ENCODE data around the gene WDR48. TPM values are rescaled to one million over a fixed set of nuclear protein-coding genes. Genes with fewer than 3 reads are reported as not detected.

WDR48 gene
- polyA plus RNA-seq, 1 donor from 2014 or later: 111 TPM

DNA sequence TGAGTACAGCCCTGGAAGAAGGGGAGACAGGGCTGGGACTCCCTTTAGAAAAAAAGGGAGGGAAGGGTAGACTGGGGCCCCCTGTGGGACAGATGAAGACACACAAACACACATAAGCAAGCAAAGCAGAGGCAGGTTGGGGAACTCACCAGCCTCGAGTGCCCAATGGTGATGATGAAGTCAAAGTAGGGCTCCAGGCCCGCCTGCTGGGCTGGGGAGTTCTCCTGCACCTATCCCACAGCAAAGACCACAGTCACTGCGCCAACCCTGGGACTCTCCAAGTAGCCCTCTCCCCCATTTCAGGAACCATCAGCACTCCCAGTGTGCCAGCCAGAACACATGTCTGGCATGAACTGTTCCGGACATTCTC lies 51.5 kb downstream of the WDR48 start:
- no peak overlapping the region for H3K4me3 ChIP-seq (ENCODE audit: low read length)
- no peak overlapping the region for H2AFZ ChIP-seq (ENCODE audit: low read depth, low read length)
- H3F3A ChIP-seq (ENCODE audit: insufficient read depth, low read length, poor library complexity, severe bottlenecking): peaks cover 4% of the 10 kb centered on the region
- H3K27me3 ChIP-seq (ENCODE audit: insufficient read depth, low read depth, low read length): no peaks in the 10 kb centered on the region
- H3K9me2 ChIP-seq (ENCODE audit: insufficient read depth, low read length): no peaks in the 10 kb centered on the region
- H3K27ac ChIP-seq (ENCODE audit: low read length): no peak overlapping the region
- no peaks in the 10 kb centered on the region for H3K9me3 ChIP-seq (ENCODE audit: low read length)
- H3K36me3 ChIP-seq (ENCODE audit: insufficient read depth, low read length): peaks cover 3% of the 10 kb centered on the region
- no peaks in the 10 kb centered on the region for H4K20me1 ChIP-seq (ENCODE audit: insufficient read depth)
- H3K9ac ChIP-seq (ENCODE audit: low read length): no peak overlapping the region
- peaks cover 21% of the 10 kb centered on the region for H3K79me2 ChIP-seq (replicated peaks; ENCODE audit: insufficient read depth, low read length)
- H3K4me2 ChIP-seq (ENCODE audit: low read length): no peak overlapping the region
- TF ChIP-seq, protein P1, sequence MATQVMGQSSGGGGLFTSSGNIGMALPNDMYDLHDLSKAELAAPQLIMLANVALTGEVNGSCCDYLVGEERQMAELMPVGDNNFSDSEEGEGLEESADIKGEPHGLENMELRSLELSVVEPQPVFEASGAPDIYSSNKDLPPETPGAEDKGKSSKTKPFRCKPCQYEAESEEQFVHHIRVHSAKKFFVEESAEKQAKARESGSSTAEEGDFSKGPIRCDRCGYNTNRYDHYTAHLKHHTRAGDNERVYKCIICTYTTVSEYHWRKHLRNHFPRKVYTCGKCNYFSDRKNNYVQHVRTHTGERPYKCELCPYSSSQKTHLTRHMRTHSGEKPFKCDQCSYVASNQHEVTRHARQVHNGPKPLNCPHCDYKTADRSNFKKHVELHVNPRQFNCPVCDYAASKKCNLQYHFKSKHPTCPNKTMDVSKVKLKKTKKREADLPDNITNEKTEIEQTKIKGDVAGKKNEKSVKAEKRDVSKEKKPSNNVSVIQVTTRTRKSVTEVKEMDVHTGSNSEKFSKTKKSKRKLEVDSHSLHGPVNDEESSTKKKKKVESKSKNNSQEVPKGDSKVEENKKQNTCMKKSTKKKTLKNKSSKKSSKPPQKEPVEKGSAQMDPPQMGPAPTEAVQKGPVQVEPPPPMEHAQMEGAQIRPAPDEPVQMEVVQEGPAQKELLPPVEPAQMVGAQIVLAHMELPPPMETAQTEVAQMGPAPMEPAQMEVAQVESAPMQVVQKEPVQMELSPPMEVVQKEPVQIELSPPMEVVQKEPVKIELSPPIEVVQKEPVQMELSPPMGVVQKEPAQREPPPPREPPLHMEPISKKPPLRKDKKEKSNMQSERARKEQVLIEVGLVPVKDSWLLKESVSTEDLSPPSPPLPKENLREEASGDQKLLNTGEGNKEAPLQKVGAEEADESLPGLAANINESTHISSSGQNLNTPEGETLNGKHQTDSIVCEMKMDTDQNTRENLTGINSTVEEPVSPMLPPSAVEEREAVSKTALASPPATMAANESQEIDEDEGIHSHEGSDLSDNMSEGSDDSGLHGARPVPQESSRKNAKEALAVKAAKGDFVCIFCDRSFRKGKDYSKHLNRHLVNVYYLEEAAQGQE (IDR thresholded peaks at IDR 0.05; ENCODE audit: borderline replicate concordance): no peak
- TF ChIP-seq RAD21 (conservative IDR thresholded peaks at IDR 0.05) (no peak), TAF1 (IDR thresholded peaks at IDR 0.05; ENCODE audit: low read depth) (no peak), EZH2 (IDR thresholded peaks at IDR 0.05; ENCODE audit: borderline replicate concordance, insufficient read depth, low read length, poor library complexity, severe bottlenecking) (no peak), MXI1 (conservative IDR thresholded peaks at IDR 0.05; ENCODE audit: poor library complexity, severe bottlenecking) (no peak), POLR2AphosphoS5 (IDR thresholded peaks at IDR 0.05) (no peak), SMC3 (conservative IDR thresholded peaks at IDR 0.05; ENCODE audit: poor library complexity) (no peak), EP300 (conservative IDR thresholded peaks at IDR 0.05; ENCODE audit: poor library complexity, severe bottlenecking) (no peak)
- TF ChIP-seq, protein P2, sequence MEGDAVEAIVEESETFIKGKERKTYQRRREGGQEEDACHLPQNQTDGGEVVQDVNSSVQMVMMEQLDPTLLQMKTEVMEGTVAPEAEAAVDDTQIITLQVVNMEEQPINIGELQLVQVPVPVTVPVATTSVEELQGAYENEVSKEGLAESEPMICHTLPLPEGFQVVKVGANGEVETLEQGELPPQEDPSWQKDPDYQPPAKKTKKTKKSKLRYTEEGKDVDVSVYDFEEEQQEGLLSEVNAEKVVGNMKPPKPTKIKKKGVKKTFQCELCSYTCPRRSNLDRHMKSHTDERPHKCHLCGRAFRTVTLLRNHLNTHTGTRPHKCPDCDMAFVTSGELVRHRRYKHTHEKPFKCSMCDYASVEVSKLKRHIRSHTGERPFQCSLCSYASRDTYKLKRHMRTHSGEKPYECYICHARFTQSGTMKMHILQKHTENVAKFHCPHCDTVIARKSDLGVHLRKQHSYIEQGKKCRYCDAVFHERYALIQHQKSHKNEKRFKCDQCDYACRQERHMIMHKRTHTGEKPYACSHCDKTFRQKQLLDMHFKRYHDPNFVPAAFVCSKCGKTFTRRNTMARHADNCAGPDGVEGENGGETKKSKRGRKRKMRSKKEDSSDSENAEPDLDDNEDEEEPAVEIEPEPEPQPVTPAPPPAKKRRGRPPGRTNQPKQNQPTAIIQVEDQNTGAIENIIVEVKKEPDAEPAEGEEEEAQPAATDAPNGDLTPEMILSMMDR (IDR thresholded peaks at IDR 0.05; ENCODE audit: poor library complexity, severe bottlenecking): no peak

DNA sequence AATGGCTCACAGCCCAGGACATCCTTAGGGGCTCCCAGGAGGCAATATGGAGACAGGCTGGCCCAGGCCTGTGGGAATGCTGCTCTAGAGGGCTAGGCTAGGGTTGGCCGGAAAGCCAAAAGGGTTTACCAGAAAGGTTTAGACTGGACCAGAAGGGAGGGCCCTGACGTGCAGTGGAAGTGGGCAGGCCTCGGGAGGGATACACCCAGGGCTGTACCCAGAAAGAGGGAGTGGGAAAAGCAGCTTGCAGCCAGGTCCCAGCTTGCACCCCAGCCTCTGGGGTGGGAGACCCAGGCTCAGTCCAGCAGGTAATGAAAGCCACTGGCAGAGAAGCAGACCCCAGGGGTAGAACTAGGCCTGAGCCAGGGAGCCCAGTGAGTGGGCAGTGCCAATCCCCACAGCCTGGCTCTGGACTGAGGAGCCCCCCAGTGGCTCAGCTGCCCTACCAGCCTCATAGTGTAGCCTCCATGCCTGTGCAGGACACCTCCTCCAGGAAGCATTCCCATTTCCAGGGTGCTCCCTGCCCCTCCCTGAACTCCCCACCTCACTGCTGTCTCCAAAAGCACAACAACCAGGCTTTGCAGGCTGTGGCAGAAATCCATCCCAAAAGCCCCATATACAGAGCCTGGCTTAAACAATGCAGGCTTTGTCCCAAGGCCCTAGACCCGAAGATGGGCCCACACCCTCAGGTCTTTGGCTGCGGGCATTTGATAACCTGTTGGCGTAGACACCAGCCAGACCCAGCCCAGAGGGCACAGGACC lies 52.2 kb downstream of the WDR48 start:
- H3K27me3 ChIP-seq (ENCODE audit: insufficient read depth, low read depth, low read length): no peaks in the 10 kb centered on the region
- H3K4me3 ChIP-seq (ENCODE audit: low read length): no peak overlapping the region
- peaks cover 4% of the 10 kb centered on the region for H3F3A ChIP-seq (ENCODE audit: insufficient read depth, low read length, poor library complexity, severe bottlenecking)
- no peaks in the 10 kb centered on the region for H3K9me3 ChIP-seq (ENCODE audit: low read length)
- H3K4me2 ChIP-seq (ENCODE audit: low read length): no peak overlapping the region
- TF ChIP-seq TAF1 (IDR thresholded peaks at IDR 0.05; ENCODE audit: low read depth) (no peak), POLR2AphosphoS5 (IDR thresholded peaks at IDR 0.05) (no peak), RAD21 (conservative IDR thresholded peaks at IDR 0.05) (no peak), EZH2 (IDR thresholded peaks at IDR 0.05; ENCODE audit: borderline replicate concordance, insufficient read depth, low read length, poor library complexity, severe bottlenecking) (no peak), MXI1 (conservative IDR thresholded peaks at IDR 0.05; ENCODE audit: poor library complexity, severe bottlenecking) (no peak), EP300 (conservative IDR thresholded peaks at IDR 0.05; ENCODE audit: poor library complexity, severe bottlenecking) (no peak), SMC3 (conservative IDR thresholded peaks at IDR 0.05; ENCODE audit: poor library complexity) (no peak)
- TF ChIP-seq, protein P2 (IDR thresholded peaks at IDR 0.05; ENCODE audit: poor library complexity, severe bottlenecking): no peak
- TF ChIP-seq, protein P1 (IDR thresholded peaks at IDR 0.05; ENCODE audit: borderline replicate concordance): no peak
- H3K36me3 ChIP-seq (ENCODE audit: insufficient read depth, low read length): no peaks in the 10 kb centered on the region
- H3K27ac ChIP-seq (ENCODE audit: low read length): no peak overlapping the region
- H2AFZ ChIP-seq (ENCODE audit: low read depth, low read length): no peak overlapping the region
- no peak overlapping the region for H3K9ac ChIP-seq (ENCODE audit: low read length)
- H3K79me2 ChIP-seq (replicated peaks; ENCODE audit: insufficient read depth, low read length): peaks cover 21% of the 10 kb centered on the region
- H3K9me2 ChIP-seq (ENCODE audit: insufficient read depth, low read length): no peaks in the 10 kb centered on the region
- no peaks in the 10 kb centered on the region for H4K20me1 ChIP-seq (ENCODE audit: insufficient read depth)

All from neural cell (in vitro differentiated cells).